ENCODE results near the gene KDM5C. TPM values are rescaled to one million over a fixed set of nuclear protein-coding genes. Genes with fewer than 3 reads are reported as not detected.

KDM5C gene
- total and polyA plus RNA-seq, 9 of the 15 experiments (the other 6 are each of a cell fraction or from before 2014, with no cell fraction given): 0.62 to 136 (median 52.4) TPM

GRCh38 chrX:53263597-53264094 is 38.6 kb upstream of the KDM5C start (continued):
- TF ChIP-seq ZNF407 (IDR thresholded peaks at IDR 0.05; ENCODE audit: low read depth): no peak
- no peak for TF ChIP-seq TFE3 (CRISPR knock-in tag; IDR thresholded peaks at IDR 0.05)
- TF ChIP-seq SPI1 (IDR thresholded peaks at IDR 0.05; ENCODE audit: borderline replicate concordance, low read depth, low read length): no peak
- no peak for TF ChIP-seq TRIM24 (IDR thresholded peaks at IDR 0.05)
- TF ChIP-seq SMARCA4 (IDR thresholded peaks at IDR 0.05): peak; percentile 44; the same call in 1 of the 2 replicates
- no peak for TF ChIP-seq TEAD1 (CRISPR knock-in tag; IDR thresholded peaks at IDR 0.05)
- TF ChIP-seq FOXK1 (CRISPR knock-in tag; IDR thresholded peaks at IDR 0.05; ENCODE audit: borderline replicate concordance): no peak
- TF ChIP-seq JUN (IDR thresholded peaks at IDR 0.05; ENCODE audit: borderline replicate concordance, low read depth, low read length): peak; percentile 86
- no peak for TF ChIP-seq JUN (CRISPR knock-in tag; IDR thresholded peaks at IDR 0.05; ENCODE audit: borderline replicate concordance)
- 0 out of 2 replicates have a peak, but pooled peaks have one; percentile 33 for TF ChIP-seq TOE1 (IDR thresholded peaks at IDR 0.05; ENCODE audit: borderline replicate concordance)
- TF ChIP-seq TOE1 (CRISPR knock-in tag; IDR thresholded peaks at IDR 0.05; ENCODE audit: borderline replicate concordance, low read depth): no peak
- TF ChIP-seq RCOR1 (IDR thresholded peaks at IDR 0.05; ENCODE audit: borderline replicate concordance in 1 of 2, low read depth in 2 of 2, low read length in 2 of 2): peak in 1 of 2 experiments; percentile 69; a peak in 1 of 4 replicates
- no peak for TF ChIP-seq YY1 (IDR thresholded peaks at IDR 0.05; ENCODE audit: borderline replicate concordance in 1 of 3, control insufficient read depth in 1 of 3, extremely low read depth in 1 of 3, insufficient read depth in 3 of 3, insufficient read length in 1 of 3, insufficient replicate concordance in 2 of 3, low read depth in 1 of 3, low read length in 2 of 3)
- TF ChIP-seq ZNF217 (CRISPR knock-in tag; IDR thresholded peaks at IDR 0.05): no peak
- no peak for TF ChIP-seq THRAP3 (IDR thresholded peaks at IDR 0.05; ENCODE audit: borderline replicate concordance)
- no peak for TF ChIP-seq RBM34 (IDR thresholded peaks at IDR 0.05; ENCODE audit: borderline replicate concordance, insufficient read depth, low read length)
- TF ChIP-seq SMARCE1 (IDR thresholded peaks at IDR 0.05): no peak; the same call in 1 of the 2 replicates
- TF ChIP-seq CHD2 (IDR thresholded peaks at IDR 0.05; ENCODE audit: low read depth, low read length): no peak
